Activated T-cell treated with anti-CD3 and anti-CD28 coated beads for 1 hour (primary cell): Measurements from ENCODE around the gene SLC15A3.
A peak's percentile ranks its signal among the peaks of the same experiment; 100 is the strongest.

Experiments used
- DNase-seq: peaks from one replicate; pipeline ENCODE4 v3.0.0-alpha.2; 2020; ENCODE audit warnings: low read depth

Gene SLC15A3

DNA sequence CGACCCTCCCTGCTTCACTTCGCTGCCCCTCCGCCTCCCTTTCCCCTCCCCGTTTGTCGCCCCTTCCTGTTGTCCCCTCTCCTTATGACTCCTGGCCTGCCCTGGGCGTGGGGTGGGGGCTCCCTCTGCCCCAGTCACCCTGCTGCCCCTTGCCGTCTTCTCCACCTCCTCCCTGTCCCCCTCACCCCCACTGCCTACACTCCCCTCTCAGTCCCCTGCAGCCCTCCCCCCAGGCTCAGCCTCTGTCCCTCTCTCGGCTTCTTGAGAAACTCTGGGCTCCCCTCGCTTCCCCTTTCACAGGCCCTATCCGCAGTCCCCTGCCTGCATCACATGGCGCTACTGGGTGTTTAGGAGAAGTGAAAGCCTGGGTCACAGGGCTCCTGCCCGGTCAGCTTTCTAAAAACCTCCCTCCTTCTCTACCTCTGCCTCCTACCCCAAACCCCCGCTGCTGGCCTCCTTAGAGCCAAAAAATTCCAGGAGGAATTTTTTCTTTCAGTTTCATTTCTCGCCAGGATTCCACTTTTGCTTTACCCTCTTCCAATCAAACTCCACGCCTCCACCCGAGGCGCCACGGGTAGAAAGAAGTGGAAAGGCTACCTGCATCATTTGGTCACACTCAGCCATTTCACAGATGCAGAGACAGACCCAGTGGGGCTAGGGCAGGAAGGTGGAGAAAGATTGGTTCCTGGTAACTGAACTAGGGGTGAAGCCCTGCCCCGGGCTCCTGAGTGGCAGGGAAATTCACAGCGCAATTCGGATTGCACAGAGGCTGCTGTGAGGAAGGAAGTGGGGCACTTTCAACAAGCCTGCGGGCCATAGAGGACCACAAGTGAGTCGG, at the start of gene SLC15A3:
Gene SLC15A3, minus strand, starts transcription at position 273 of the 838 bp plus-strand sequence. CDS start 625 bp downstream, outside the sequence.
- no peak for DNase-seq

DNA sequence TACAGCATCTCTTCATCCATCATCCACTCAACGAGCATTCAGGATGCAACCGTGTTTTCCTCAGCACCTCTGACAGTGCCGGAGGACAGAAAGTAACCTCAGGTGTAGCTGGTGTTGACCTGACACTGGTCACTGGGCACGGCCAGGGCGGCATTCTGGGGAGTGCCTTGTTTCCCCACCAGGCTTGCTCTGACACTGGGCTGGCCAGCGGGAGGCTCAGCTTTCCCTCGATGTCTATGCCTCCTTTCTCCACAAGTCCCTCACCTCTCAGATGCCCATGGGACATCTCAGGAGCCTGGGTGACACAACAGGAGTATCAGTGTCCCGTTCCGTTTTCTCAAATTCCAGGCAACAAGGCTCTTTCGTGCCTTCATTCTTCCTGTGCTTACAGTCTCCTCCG, 48.5 kb upstream of the SLC15A3 start:
- no peak for DNase-seq

DNA sequence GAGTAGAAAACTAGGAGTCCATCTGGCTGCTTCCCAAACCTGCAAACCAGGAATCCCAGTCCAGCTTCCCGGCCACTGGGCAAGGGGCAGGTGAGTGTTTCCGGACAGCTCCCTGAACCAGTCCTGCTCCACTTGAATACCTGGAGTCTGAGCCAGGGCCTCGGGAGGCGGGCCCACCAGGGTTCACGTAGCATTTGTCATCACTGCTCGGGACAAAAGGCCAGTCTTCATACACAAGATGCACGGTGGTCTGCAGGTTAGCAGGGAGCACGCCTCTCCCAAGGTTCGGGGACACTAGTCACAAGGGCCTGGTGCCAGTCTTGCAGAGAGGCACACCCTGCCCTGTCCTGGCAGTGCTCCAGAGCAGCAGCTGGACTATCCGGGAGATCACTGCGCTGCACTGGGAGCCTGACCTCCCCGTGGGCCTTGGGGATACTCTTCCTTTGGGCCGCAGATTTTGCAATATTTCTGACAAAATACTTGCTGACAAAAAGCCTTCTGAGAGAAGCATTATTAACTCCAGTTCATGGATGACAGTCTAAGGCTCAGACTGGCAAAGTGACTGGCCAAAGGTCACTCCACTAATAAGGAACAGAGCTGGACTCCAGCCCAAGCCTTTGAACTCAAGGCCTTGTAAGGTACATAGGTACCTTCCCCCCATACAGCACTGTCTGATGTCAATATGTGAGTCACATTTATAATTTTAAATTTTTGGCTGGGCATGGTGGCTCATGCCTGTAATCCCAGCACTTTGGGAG, 44.6 kb upstream of the SLC15A3 start:
- no peak for DNase-seq

DNA sequence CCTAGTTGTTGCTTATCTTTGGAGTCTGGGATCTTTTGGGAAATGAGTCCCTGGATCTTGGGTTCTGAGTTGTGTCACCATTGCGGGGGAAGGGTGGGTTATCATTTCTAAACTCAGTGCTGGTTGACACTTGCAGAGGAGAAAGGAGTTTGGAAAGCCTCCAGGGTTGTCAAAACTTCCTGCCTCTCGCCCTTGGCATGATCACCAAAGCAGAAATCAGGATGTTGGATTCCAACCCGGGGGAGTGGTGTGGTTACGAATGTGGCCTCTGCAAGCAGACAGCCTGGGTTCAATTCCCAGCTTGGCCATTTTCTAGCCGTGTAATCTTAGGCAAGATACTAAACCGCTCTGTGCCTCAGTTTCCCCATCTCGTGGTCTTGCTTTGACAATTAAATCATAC, 43.8 kb upstream of the SLC15A3 start:
- no peak for DNase-seq

DNA sequence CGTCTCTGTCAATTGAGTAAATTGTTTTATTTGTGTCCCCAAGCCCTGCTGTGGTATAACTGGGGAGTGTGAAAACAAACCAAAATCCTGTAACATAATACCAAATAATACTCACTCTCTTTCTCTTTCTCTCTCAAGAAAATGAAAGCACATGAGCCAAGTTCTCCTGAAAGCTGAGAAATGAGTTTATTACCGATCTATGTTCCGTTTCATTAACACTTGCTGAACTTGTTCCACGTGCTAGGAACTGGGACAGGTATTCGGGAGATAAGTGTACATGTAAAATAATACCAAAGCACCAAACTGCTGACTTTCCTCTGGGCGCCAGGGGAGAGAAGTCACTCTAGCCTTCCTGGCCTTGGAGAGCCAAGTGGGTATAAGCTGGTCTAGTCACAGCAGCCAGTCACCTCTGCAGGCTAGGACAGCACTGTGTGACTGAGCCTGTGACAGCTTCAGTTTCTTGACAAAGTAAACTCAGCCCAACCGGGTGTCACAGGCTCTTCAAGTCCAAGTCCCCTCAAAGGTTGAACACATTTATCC, 42.6 kb upstream of the SLC15A3 start:
- no peak for DNase-seq

DNA sequence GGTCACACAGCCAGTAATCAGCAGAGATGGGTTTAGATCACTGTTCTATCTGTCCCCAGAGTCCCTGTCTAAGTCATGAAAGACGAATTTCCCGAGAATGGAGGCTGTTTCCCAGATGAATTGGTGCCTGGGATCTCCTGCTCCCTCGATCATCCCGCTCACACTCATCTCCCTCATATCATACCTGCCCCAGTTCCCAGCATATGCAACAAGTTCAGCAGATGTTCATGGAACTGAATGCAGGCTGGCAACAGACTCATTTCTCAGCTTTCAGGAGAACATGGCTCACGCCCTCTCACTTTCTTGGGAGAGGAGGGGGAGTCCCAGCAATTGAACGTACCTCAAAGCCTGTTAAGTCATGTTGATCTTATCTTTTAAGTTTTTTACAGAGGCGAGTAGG, 41.6 kb upstream of the SLC15A3 start:
- DNase-seq, result no peak

DNA sequence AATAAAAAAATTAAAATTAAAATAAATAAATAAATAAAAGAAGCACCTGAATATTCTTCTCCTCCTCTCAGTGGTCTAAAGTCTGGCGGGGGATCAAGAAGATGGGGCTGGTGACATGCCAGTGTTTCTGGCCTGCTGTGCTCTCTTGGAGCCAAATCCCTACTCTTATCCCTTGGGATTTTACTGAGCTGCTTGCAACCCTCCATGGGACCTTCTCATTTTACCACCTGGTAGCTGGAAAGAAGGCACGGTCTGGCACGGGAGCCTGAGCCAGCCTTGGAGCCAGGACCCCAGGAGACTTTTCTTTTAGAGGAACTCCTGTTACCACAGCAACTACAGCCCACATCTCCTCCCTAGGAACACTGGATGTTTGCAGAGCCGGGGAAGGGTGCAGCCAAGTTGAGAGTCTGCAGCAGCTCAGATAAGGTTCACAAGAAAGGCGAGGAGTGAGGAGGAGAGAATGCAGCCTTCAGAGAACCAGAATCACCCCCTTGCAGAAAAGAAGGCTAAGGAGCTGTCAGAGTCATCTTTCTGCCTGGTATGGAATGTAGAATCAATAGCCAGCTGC, 41.0 kb upstream of the SLC15A3 start:
- DNase-seq, result no peak

DNA sequence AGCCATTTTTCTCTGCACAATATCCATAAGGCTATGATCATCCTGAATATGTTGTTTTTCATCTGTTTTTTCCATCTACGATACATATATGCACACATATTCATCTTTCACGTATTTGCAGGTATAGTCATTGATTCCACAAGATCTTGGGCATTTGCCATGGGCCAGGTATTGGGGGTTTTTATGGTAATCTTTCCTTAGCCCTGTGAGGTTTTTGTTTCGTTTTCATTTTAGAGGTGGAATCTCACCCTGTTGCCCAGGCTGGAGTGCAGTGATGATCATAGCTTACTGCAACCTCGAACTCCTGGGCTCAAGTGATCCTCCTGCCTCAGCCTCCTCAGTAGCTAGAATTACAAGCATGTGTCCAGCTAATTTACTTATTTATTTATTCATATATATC, 39.5 kb upstream of the SLC15A3 start:
- no peak for DNase-seq

DNA sequence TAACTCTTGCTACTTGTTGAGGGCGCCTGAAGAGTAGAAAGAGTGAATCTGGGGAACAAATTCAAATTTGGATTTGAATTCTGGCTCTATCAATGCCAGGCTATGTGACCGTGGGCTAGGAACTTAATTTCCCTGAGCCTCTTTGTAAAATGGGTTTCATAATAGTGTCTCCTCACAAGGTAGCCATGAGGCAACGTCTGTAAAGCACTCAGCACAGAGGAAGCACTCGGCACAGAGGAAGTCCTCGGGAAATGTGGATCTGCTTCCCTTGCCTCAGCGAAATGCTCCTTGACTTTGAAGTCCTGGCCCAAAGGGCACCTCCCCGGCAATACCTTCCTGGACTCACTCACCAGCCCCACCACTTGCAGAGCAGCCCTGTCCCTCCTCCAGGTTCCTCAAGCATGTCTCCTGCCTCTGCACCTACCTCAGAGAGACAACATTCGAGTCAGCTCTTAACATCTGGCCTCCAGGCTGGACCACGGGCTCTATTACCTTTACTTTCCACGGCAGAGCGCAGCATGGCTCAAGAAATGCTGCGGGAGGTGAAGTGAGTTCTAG, 37.2 kb upstream of the SLC15A3 start:
- DNase-seq, result no peak

DNA sequence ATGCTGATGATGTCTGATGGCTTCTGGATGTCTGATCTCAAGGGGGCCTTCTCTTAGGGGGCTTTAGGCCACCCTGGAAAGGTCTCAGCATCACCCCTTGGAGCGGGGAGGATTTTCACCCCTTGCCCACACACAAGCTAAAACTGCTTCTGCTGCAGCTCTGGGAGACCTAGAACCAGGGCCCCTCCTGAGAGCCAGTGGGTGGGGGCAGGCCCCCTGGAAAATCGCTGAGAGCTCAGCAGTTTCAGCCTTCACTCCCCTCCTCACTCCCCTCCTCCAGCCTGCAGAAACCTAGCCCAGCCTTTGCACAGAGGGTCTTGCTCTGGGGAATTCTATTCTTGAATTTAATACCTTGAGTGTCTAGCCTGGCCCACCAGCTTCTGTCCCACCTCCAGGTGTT, 36.7 kb upstream of the SLC15A3 start:
- DNase-seq, result no peak

DNA sequence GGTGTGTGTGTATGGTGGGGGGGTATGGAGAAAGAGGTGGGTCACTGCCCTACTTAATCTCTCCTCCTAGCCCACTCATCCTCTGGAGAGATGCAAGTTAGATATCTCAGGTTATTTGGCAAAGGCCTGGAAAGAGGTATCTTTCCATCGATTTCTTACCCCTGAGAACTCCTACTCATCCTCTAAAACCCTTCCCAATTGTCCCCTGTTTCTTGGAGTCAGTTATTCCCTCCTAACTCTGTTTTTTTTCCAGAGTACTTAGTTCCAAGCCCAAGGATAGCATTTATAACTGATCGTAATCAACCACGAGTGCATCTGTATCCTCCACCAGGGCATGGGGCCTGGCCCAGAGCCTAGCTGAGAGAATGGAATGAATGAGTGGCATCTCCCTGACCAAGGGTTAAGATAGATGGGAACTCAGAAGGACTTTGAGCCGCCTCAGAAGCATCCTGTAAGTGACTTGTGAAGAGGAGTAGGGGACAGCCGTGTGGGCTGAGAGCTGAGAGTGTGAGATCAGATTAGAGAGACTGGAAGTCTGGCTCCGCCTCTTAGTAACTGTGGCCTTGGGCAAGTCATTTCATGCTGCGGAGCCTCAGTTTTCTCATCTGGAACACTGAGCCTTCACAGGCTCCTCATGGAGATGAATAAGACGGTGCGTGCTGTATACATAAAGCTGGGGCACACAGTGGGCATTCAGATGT, 35.8 kb upstream of the SLC15A3 start:
- DNase-seq, result no peak

DNA sequence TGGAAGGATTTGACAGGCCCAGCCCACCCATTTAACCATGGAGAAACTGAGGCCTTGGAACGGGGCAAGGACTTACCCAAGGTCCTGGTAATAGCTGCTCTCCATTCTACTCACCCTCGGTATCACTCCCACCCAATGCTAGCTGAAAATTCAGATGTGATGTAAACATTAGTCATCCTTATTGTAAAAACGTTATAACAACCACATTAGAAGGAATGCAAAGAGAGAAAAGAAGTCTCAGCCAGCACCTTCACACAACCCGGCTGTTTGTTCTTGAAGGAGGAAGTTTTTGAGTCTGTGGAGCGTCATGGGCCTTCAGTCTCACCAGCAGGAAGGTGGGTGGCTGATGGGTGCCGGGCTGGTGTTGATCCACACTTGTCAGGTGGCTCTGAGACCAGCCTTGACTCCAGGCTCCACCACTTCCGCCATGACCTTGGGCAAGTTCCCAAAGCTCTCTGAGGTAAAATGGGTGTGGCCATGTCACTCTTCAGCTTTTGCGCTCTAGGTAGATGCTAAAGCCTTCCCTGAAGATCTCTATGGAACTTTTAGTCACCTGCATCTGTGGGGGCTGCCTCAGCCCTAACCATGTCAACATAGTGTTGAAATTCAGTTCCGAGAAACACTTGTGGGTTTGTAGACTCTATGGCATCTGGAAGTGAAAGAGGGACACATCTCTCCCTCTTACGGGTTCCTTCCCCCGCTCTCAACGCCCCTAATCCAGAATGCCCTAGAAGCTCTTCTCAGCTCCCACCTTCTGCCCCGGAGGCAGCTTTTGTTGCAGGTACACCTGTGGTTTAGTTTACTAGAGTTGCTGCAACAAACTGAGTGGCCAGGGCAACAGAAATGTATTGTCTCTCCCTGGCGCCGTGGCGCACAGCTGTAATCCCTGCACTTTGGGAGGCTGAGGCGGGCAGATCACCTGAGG, 34.3 kb upstream of the SLC15A3 start:
- peak; percentile 79 for DNase-seq

DNA sequence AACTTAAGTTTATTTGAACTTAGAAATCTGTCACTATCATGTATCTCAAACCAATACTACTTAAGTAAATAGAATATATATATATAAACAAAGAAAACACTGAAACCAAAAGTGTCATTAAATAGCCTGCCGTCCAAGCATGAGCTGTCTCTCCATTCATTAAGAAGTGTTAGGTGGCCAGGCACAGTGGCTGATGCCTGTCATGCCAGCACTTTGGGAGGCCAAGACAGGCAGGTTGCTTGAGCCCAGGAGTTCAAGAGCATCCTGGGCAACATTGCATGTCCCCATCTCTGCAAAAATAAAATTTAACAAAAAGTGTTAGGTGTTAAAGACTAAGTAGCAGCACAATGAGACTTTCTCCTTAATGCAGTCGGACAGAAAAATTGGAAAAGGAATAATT, 33.5 kb upstream of the SLC15A3 start:
- DNase-seq, result no peak

DNA sequence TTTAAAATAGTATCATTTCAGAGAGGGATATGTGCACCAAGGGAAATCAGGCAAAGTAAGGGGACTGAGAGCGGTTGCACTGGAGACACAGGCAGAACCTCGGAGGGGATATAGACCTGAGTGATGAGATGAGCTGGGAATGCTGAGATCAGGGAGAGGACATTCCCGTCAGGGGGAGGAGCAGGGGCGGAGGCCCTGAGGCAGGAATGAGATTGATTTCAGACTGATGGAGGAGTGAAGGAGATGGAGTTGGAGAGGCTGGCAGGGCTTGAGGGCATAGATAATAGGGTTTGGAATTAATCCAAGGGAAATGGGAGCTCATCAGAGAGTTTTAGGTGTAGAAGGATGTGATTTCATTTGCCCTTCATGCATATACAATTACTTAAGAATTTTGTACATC, 32.7 kb upstream of the SLC15A3 start:
- no peak for DNase-seq

DNA sequence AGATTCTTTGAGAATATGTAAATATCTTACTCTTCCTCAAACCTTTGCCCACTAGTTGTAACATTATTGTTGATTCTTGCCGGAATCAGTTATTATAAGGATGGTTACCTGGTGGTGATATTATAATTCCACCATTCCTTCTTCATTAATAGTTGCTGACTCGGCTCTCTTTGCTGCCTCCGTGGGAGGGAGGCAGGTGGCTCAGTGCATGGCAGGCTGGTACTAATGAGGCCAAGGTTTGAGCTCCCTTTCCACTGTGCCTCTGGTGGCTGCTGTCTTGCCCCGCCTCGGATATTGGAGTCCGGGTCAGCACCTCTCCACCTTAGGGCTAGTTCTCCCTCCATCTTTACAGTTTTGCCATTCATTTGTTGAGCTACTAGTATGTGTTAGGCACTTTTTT, 32.2 kb upstream of the SLC15A3 start:
- no peak for DNase-seq

DNA sequence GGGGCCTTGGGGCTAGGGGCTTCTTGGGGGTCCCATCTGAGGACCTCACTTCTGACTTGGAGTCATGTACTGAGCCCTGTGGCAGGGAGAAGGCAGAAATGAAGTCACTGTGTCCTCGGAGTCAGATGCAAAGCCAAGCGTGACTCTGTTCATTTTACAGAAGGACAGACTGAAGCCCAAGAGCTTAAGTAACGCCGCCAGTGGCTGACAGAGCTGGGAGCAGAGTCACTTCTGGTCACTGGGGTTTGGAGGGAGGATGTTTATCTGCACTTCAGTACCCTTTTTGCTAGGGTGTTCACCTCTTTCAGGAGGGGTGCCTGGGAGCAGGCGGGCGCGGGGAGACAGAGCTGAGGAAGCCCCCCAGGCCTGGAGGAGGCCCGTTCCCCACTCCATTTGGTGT, 30.2 kb upstream of the SLC15A3 start:
- DNase-seq, result no peak

DNA sequence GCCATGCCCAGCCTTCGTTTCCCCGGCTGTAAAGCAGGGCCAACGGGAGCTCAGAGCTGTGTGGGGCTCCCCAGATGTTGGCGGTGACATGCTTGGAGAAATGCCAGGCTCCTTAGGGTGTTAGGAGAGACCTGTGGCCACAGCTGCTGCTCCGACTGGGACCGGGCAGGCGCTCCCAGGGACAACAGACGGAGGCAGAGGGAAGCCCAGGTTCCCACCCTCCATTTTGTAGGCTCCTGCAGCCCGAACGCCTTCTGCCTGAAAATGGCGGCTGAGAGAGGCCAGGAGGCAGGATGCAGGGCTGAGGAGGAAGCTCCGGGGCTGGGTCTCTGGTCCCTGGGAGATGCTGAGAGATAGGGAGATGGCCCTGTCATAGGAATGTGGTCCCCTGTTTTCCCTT, 29.5 kb upstream of the SLC15A3 start:
- DNase-seq, result no peak

DNA sequence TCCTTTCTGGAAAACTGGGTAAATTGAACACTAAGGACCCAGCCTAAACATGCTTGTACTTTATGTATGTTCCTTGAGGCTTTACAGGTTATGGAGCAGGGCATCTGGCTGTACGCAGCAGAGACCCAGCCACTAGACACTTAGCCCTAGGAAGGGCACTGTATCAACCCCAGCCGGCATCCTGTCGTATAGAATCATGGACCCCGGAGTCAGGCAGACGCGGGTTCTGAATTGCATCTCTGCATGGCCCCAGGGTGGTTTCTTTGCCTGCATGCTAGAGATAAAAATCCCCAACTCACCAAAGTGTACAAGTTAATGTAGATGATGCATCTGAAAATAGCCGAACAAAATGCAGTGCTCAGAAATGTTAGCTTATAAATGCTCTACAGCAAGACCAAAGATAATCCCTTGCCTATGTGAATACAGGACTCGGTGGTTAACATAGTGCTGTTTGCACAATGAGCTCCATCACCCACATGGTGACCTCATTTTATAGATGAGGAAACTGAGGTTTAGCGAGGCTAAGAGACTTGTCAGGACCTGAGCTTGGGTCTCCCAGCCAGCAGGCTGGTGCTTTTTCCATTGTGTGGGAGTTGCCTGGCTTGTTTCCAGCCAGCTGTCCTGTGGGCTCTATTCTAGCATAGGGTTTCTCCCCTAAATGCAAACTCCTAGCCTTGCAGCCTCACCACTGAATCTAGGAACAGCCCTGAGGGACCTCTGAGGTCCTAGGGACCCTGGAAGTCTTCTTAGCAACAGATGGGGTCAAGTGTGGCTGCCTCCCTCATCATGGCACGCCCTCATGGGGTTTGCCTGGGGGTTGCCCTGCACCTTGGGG, 26.8 kb upstream of the SLC15A3 start:
- no peak for DNase-seq

DNA sequence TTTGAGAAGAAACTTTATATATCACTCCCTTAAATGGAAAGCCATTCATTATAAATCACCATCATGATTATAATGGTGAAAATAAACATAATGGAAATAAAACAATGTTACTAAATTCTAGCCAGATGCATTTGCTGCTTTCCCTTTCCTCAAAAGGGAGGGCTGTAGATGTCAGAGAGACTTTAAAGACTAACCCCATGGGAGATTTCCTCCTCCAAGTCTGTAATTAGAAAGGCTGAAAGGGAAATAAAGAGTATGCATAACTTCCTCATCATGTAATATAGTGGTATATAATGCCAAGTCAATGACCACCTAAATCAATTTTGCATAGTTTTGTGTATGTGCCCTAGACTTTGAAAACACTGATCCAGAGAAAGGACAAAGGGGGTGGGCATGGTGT, 25.9 kb upstream of the SLC15A3 start:
- DNase-seq, result no peak

DNA sequence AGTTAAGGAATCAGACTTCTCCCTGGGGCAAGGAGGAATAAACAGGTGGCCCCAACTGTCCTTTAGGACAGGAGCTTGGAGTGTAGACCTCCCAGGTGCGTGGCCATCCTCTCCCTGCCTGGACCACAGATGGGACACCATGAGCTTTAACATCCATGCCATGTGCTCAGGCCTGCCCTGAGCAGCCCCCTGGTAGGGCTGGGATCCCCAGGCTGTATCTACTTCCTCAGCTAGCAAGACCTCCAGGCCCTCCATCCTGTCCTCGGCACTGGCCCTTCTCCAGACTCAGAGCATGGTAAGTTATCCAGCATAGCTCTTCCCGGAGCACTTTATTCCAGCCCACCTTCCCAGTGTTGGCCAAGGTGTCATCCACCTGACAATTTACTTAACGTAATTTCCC, 25.2 kb upstream of the SLC15A3 start:
- no peak for DNase-seq
